ELR (cell line): Measurements from ENCODE around the gene KNTC1.
"Not testable (repeated sequence)": the region's sequence is repeated elsewhere in the genome, so short reads cannot be mapped to it uniquely, and the experiment has no call there.

Experiments
- DNase-seq: peaks from one replicate; pipeline ENCODE4 v3.0.0-alpha.2; 2015; ENCODE audit warnings: low read depth

The KNTC1 gene

DNA sequence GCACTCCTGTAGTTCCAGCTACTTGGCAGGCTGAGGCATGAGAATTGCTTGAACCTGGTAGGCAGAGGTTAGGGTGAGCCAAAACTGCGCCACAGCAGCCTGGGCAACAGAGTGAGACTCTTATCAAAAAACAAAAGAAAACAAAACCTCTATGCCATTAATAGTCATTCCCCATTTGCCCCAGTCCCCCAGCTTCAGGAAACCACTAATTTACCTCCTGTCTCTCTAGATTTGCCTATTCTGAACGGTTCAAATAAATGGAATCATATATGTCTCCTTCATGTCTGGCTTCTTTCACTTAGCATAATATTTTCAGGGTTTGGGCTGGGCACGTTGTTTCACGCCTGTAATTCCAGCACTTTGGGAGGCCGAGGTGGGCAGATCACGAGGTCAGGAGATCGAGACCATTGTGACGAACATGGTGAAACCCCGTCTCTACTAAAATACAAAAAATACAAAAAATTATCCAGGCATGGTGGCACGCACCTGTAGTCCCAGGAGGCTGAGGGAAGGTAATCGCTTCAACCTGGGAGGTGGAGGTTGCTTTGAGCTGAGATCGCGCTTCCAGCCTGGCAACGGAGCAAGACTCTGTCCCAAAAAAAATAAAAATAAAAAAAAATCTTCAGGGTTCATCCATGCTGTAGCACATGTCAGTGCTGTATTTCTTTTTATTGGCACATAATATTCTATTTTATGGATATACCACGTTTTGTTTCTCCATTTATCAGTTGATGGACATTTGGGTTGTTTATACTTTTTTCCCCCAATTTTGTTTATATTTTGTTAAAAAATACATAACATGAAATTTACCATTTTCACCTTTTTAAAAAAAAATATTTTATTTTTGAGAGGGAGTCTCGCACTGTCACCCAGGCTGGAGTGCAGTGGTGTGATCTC is 31.9 kb downstream of the KNTC1 start:
- no peak for DNase-seq

DNA sequence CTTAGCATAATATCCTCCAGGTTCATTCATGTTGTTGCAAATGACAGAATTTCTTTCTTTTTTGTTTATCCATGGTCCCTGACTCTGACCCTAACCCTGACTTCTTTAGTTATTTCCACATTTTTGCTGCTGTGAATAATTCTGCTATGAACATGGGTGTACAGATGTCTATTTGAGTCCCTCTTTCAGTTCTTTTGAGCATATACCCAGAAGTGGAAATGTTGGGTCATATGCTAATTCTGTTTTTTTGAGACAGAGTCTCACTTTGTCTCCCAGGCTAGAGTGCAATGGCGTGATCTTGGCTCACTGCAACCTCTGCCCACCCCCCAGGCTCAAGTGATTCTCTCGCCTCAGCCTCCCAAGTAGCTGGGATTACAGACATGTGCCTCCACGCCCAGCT is 33.1 kb downstream of the KNTC1 start:
- no peak for DNase-seq

DNA sequence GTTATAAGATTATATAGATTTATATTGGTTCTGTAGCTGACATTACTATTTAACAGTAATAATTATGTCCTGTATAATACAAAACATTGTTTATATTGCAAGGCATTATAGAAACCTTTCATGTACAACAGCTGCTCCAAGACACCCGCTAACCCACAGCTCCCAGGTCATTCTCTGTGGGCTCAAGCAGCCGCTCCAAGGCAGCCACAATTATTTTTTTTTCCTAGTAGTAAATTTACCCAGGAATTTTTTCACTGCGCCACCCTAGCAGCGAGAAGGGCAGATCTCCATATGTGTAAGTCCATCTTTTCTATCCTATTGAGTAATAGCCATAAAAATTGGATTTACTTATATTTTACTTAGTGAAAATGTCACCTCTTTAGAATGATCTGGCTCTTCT is 36.3 kb downstream of the KNTC1 start:
- DNase-seq = no peak

DNA sequence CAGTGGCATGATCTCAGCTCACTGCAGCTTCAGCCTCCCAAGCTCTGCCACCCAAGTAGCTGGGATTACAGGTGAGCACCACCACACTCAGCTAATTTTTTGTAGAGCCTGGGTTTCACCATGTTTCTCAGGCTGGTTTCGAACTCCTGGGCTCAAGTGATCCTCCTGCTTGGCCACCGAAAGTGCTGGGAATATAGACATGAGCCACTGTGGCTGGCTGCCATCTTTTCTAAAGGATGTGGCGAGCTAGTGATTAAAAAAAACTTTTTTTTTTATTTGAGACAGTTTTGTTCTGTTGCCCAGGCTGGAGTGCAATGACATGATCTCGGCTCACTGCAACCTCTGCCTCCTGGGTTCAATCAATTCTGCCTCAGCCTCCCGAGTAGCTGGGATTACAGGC is 39.8 kb downstream of the KNTC1 start:
- DNase-seq = not testable (repeated sequence)

DNA sequence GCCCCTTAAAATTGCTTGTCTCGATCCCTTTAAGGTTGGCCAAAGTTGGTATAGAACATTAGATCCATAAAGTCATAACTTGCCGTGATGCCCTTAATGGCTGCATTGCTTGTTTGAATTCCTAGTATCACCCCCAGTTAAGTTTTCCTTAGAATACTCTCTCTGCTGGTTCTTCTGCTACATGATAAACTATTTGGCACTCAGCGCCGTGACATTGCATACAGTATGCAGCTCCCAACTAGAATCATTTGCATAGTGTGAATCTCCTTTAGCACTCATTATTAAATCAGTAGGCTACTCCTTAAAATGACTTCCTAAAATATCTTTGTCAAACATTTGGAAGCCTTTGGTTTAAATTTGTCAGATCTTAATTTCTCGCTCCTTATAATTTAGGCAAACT is 42.2 kb downstream of the KNTC1 start:
- DNase-seq = no peak

DNA sequence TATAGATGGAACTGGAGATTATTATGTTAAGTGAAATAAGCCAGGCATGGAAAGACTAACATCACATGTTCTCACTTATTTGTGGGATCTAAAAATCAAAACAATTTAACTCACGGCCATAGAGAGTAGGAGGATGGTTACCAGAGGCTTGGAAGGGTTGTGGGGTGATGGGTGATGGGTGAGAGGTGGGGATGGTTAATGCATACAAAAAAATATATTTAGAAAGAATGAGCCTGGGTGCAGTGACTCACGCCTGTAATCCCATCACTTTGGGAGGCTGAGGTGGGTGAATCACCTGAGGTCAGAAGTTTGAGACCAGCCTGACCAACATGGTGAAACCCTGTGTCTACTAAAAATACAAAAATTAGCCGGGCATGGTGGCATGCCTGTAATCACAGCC is 43.0 kb downstream of the KNTC1 start:
- peak; percentile 63 for DNase-seq

DNA sequence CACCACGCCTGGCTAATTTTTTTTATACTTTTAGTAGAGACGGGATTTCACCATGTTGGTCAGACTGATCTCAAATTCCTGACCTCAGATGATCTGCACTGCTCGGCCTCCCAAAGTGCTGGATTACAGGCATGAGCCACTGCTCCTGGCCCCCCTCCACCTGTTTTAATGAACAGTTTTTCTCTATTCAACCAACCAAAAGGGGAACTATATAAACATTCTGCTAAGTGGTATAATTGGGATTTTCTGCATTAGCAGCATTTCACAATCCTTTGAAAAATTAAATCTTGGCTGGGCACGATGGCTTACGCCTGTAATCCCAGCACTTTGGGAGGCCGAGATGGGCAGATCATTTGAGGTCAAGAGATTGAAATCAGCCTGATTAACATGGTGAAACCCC is 44.8 kb downstream of the KNTC1 start:
- no peak for DNase-seq

DNA sequence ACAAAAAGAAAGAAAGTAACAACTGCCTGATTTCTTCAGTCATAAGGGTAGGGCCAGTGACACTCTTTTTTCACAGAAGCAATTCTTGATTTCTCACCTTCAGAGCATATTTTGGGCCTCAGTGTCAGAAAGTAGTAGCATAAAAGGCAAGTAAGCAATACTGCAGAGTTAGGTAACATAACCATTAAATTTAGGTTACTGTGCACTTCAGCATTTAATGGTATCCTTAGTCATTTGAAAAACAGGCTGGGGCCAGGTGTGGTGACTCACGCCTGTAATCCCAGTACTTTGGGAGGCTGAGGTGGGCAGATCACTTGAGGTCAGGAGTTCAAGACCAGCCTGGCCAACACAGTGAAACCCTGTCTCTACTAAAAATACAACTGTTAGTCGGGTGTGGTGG is 56.2 kb downstream of the KNTC1 start:
- DNase-seq = peak; percentile 8

DNA sequence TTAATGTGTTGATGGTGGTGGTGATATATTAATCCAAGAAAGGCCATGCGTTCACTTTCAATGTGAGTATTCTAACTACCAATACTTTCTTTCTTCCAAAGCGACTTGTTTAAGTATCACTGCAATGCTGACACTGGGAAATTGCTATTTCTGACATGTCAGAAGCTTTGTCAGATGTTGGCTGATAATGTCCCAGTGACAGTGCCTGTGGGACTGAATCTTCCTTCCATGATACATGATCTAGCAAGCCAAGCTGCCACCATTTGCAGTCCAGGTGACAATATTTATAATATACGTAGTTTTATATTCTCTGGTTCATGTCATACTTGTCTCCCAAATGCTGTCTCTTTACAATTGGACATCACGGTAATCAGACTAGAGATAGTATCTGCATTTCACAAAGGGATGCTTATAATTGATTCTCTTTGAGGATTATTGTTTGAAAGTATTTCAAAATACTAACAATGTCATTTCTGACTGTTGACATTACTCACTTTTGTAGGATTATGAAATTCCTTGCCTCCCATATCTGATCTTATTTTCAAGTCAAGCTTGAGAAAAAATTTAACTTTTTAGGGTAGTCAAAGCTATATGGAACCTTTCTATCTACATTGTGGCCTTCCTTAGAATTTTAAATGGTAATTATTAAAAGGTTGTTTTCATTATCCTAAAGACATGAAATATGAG is 57.3 kb downstream of the KNTC1 start:
- no peak for DNase-seq

DNA sequence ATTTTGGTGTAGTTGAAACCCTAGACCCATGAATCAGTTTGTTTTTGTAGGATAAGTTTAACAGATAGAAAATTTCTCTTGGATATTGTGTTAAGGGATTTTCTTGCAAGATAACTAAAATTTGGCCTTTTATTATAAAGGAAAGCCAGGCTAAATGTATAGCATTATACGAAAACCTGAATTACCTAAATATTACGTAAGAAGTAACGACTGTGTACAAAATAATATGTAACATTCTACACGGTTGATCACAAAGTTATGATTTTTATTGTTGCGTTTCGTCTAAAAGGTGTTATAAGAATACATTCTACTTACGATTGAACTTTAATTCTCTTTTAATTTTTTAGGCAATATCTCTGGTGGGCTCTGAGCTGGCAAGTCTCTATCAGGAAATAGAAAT is 63.9 kb downstream of the KNTC1 start:
- DNase-seq = no peak

DNA sequence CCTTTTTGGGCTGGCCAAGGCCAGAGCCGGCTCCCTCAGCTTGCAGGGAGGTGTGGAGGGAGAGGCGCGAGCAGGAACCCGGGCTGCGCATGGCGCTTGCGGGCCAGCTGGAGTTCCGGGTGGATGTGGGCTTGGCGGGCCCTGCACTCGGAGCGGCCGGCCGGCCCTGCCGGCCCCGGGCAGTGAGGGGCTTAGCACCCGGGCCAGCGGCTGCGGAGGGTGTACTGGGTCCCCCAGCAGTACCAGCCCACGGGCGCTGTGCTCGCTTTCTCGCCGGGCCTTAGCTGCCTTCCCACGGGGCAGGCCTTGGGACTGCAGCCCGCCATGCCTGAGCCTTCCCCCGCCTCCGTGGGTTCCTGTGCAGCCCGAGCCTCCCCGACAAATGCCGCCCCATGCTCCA is 64.9 kb downstream of the KNTC1 start:
- not testable (repeated sequence) for DNase-seq

DNA sequence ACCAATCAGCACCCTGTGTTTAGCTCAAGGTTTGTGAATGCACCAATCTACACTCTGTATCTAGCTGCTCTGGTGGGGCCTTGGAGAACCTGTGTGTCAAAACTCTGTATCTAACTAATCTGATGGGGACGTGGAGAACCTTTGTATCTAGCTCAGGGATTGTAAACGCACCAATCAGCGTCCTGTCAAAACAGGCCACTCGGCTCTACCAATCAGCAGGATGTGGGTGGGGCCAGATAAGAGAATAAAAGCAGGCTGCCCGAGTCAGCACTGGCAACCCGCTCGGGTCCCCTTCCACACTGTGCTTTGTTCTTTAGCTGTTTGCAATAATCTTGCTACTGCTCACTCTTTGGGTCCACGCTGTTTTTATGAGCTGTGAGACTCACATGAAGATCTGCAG is 65.5 kb downstream of the KNTC1 start:
- not testable (repeated sequence) for DNase-seq

DNA sequence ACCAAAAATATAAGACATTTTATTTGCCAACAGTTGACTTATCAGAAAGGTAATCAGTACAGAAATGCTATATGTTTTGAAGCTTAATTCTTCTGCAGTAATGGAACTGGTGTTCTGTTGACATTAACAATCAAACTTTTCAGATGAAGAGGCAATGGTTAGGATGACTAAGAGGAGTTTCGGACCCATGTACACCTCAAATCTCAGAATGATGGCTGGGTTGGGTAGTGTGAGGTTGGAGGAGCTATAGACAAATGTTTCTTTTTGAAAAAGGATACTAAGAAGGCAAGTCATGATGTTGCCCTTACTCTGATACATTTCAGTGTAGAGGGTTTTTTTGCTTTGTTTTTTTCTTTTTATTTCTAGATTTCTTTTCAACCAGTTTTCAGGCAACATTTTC is 66.9 kb downstream of the KNTC1 start:
- no peak for DNase-seq

DNA sequence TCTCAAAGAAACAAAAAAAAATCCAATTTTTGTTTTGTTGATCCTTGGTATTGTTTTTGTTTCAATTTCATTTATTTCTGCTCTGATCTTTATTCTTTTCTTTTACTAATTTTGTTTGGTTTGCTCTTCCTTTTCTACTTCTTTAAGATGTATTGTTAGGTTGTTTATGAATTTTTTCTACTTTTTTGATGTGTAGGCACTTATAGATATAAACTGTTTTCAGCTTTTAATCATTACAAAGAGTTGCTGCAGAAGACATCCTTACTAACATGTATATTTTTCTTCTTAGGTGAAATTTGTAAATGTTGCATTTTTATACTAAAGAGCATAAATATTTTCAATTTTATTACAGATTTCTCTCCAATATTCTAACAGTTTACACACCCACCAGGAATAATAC is 69.8 kb downstream of the KNTC1 start:
- no peak for DNase-seq

DNA sequence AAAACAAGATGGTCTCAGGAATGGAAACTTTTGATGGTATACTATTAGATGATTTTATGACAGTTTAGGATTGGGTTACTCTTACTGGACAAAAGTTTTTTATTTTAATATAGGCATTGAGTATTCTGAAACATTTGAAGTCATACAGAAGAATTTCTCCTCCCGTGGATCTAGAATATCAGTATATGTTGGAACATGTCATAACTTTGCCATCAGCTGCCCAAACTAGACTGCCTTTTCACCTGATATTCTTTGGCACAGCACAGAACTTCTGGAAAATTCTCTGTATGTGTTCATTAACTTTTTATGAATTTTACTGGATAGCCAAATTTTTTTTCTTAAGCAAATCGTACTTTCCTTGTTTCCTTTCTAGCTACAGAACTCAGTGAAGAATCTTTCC is 75.4 kb downstream of the KNTC1 start:
- DNase-seq = no peak

DNA sequence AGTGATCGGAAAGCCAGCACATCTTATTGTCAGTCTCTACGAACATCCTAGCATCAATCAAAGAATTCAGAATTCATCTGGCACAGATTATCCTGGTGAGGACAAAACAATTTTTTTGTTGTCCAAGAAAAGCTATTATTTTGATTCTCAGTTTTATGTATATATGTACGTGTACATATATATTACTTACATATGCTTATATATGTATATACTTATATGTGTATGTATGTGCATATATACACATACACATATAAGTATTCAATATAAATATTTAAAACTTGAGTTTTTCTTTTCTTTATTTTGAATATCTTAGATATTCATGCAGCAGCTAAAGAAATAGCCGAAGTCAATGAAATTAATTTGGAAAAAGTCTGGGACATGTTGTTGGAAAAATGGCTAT is 77.9 kb downstream of the KNTC1 start:
- no peak for DNase-seq

DNA sequence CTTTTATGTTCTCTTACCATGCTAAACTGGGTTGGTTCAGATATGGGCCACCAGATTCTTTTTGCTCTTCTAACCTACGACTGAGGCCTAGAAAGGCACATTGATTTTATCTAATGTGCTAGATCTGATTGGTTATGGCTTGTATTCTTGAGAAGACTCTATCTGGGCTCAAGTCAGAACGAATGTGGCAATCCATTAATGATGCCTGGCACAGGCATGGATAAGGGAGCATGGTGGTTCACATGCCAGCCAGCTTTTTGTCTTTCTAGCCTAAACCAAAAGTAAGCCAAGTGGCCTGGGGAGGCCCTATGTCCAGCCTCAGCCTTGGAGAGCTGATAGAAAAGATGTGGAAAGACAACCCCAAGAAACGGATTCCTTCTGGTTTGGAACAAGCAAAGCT is 82.7 kb downstream of the KNTC1 start:
- DNase-seq = no peak

DNA sequence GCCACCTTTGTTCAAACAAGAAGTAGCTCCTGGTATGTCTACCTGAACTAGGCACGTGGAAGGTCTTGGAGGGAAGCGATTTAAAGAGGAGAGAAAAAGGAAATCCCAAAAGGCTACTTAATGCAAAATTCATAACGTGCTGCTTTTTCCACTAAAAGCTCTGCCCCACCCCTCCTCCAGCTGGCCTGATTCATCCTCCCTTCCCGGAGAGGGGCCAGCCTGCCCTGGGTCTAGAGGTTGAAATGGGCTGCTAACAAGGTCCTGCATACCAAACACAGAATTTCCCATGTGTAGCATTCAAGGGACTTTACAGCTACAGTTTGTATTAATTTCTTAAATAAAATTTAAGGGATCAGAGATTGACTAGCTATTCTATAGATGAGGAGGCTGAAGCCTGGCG is 83.2 kb downstream of the KNTC1 start:
- no peak for DNase-seq

DNA sequence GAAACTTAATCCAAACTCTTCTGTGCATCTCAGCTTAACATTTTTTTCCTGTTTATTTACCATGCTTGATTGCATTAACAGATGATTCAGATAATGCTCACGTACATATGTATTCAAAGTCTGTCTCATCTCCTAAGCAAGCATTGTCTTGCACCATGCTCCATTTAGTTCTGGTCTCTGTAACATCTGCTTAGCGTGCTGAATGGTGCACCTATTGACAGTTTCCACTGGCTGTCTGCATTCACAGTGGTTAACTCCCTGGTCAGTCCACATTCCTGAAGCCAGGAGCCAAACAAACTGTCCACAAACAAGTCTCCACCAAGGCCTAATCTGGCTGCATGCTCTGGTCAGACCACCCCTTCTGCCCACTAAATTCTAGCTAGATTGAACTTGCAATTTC is 83.9 kb downstream of the KNTC1 start:
- no peak for DNase-seq

DNA sequence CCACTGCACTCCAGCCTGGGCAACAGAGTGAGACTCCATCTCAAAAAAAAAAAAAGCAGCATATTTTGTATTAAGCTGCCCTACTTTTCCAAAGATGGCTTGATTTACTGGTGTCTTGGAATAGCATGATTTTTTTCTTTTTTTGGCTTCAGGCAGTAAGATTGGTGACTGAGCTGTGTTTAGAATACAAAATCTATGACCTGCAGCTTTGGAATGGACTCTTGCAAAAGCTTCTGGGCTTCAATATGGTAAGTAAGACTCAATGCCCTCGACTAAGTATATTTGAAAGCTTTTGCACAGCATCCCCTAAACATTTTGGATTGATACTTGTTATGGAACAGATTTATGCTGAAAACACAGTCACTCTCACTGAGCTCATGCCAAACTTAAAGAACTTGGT is 87.8 kb downstream of the KNTC1 start:
- DNase-seq = peak; percentile 11

DNA sequence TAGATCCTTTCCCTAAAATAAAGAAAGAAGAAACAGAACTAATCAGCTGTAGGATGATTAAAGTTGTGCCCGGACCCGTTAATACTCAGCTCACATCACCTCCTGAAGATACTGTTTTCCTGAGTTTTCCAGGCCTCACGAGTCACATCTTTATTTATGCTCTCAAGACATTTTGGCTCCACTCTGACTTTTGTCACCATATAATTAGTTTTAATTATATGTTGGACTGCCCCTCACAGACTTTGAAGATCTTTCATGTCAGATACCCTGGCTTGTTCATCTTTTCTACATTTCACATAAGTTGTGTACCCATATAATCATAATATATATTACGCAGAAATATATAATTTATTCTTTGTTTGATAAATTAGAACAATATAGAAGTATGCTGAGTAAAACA is 88.7 kb downstream of the KNTC1 start:
- DNase-seq = no peak

DNA sequence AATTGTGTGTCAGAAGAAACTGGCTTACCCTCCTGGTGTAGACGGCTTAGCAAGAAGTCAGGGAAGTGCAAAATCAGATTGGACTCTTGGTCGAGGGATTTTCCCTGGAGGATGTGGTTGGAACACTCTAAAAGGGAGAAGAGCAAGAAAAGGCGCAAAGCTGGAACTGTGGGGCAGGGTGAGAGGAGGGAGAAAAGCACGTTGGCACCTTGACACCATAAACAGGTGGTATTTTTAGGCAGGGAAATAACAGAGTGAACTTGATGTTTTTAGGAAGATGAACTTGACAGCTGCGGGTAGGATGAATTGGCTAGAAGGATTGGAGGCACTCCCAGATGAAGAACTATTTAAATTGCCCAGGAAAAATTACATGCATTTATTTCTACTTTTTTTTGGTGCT is 108.4 kb downstream of the KNTC1 start:
- no peak for DNase-seq

DNA sequence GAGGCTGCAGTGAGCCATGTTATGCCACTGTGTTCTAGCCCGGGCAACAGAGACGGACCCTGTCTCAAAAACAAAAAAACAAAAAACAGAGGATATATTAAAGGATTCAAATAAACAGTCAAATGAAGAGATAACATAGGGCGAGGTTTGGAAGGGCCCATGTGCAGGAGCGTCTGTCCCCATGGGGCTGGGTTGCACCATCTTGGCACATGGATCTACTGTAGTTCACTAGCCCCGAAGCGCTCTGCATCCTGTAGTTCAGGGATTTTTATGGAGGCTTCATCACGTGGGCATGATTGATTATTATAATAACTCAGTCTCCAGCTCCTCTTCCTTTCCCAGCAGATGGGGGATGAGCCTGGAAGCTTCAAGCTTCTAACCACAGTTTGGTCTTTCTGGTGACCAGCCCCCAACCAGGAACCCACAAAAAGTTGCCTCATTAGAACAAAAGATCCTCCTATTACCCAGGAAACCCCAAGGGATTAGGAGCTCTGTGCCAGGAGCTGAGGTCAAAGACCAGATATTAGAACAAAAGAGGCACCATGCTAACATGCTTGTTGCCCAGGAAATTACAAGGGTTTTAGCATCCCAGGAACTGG is 116.3 kb downstream of the KNTC1 start:
- DNase-seq = no peak
